Kidney (tissue), 22 donors: ENCODE results near the gene ZNF22. TPM values are rescaled to one million over a fixed set of nuclear protein-coding genes. Genes with fewer than 3 reads are reported as not detected.

Source experiments
- DNase-seq, 5 donors: peaks; one replicate each; pipeline ENCODE4 v3.0.0-alpha.2; 2013 to 2020
- FAIRE-seq: peaks from 2 replicates; lab custom pipeline; 2012; peaks lifted over from hg19 to GRCh38; lab: Jason Lieb, UNC
- H3K27ac ChIP-seq, 2 donors: one replicate each; pipeline ENCODE4 v1.7.0; 2013; ENCODE audit warnings: low read depth in 2 of 2, low read length in 2 of 2, inconsistent platforms in 1 of 2
- H3K27me3 ChIP-seq: one replicate; pipeline ENCODE4 v1.7.1; 2013; ENCODE audit warnings: low read length, inconsistent platforms; ENCODE audit not compliant: control insufficient read depth, insufficient read depth
- H3K36me3 ChIP-seq, 3 donors: one replicate each; pipeline versions ENCODE4 v1.7.0 to v1.7.1; 2013; ENCODE audit warnings: low read length in 3 of 3, control low read depth in 1 of 3, inconsistent platforms in 1 of 3; ENCODE audit not compliant: insufficient read depth in 3 of 3, control insufficient read depth in 2 of 3
- H3K4me1 ChIP-seq, 3 donors: one replicate each; pipeline versions ENCODE4 v1.7.0 to v1.7.1; 2013; ENCODE audit warnings: low read length in 3 of 3, inconsistent platforms in 1 of 3, low read depth in 1 of 3; ENCODE audit not compliant: control insufficient read depth in 2 of 3, insufficient read depth in 2 of 3
- H3K4me3 ChIP-seq, 3 donors: one replicate each; pipeline versions ENCODE4 v1.7.0 to v1.8.1; 2013; ENCODE audit warnings: low read length in 3 of 3, control low read depth in 1 of 3, inconsistent platforms in 1 of 3
- H3K9ac ChIP-seq, 3 donors: one replicate each; pipeline versions ENCODE4 v1.7.0 to v1.7.1; 2013; ENCODE audit warnings: low read length in 3 of 3, control low read depth in 1 of 3, inconsistent platforms in 1 of 3
- H3K9me3 ChIP-seq, 3 donors: one replicate each; pipeline versions ENCODE4 v1.7.0 to v1.7.1; 2013; ENCODE audit warnings: low read length in 3 of 3, control low read depth in 1 of 3, inconsistent platforms in 1 of 3; ENCODE audit not compliant: control insufficient read depth in 2 of 3, insufficient read depth in 1 of 3
- intact Hi-C: fragments of 100-400 bp; cut with DNase I; formaldehyde crosslinking; loops from one replicate; pipeline ENCODE4 v1.11.1; 2022
- long read RNA-seq, 10 donors: library from polyadenylated mRNA in 1 of 10; unstranded in 1 of 10; transcript quantifications; one replicate each; pipeline ENCODE4 v2.0.0 and lab custom pipeline, GENCODE V29; 2021 to 2026
- polyA plus RNA-seq: library from polyadenylated mRNA; stranded (reverse); fragments of 350-450 nt; fragmentation: Illumina TruSeq; extraction: RNeasy Lipid Tissue Mini Kit (QIAGEN cat#74804); gene quantifications from one replicate; pipeline ENCODE4 v1.2.3, GENCODE V29; 2014; ENCODE audit warnings: low read depth, low replicate concordance; ENCODE audit not compliant: insufficient read depth
- total RNA-seq: library from RNA; stranded (reverse); fragmentation: NEBNext Ultra II Directional; extraction: Animal tissue kit (Norgen Biotek cat#: 25700); gene quantifications from one replicate; pipeline ENCODE4 v1.2.1, GENCODE V29; 2021
- TF ChIP-seq, protein P1 (sequence below): IDR thresholded peaks from 3 replicates; pipeline ENCODE4 v1.5.1; 2012; ENCODE audit warnings: mild to moderate bottlenecking, moderate library complexity, borderline replicate concordance; ENCODE audit not compliant: insufficient read depth; ENCODE audit errors: extremely low read depth
- donor health status: control.
- donor health status: control.
- donor health status: control.
- donor health status: control.
- donor health status: control.
- donor health status: DM: yes; HTN: yes; CAD: no.
- donor health status: Normal renal cell carcinoma (clear cell type).

Gene ZNF22
- total RNA-seq (24.5 TPM), polyA plus RNA-seq (18.7 TPM)
- long read RNA-seq, donor 1, transcript ZNF22-201 (2 exons, 2,551 nt), result major isoform, 44 of 87 reads
- long read RNA-seq, donor 1, partial matches to known transcripts, result 43 of 87 reads
- long read RNA-seq, donor 1, other reads (novel, unspliced or antisense), result 0 of 87 reads
- long read RNA-seq, donor 2, transcript ZNF22-201 (2 exons, 2,551 nt), result major isoform, 44 of 44 reads
- long read RNA-seq, donor 2, partial matches to known transcripts, result 0 of 44 reads
- long read RNA-seq, donor 2, other reads (novel, unspliced or antisense), result 0 of 44 reads
- long read RNA-seq, donor 3, transcript ZNF22-201 (2 exons, 2,551 nt), result major isoform, 36 of 94 reads
- long read RNA-seq, donor 3, partial matches to known transcripts, result 58 of 94 reads
- long read RNA-seq, donor 3, other reads (novel, unspliced or antisense), result 0 of 94 reads
- long read RNA-seq, donor 4, transcript ZNF22-201 (2 exons, 2,551 nt), result major isoform, 31 of 31 reads
- long read RNA-seq, donor 4, partial matches to known transcripts, result 0 of 31 reads
- long read RNA-seq, donor 4, other reads (novel, unspliced or antisense), result 0 of 31 reads
- long read RNA-seq, donor 5, partial matches to known transcripts, result 0 of 3 reads
- long read RNA-seq, donor 5, other reads (novel, unspliced or antisense), result 0 of 3 reads
- long read RNA-seq, donor 6, transcript ZNF22-201 (2 exons, 2,551 nt), result major isoform, 78 of 130 reads
- long read RNA-seq, donor 6, partial matches to known transcripts, result 52 of 130 reads
- long read RNA-seq, donor 6, other reads (novel, unspliced or antisense), result 0 of 130 reads
- long read RNA-seq, donor 7, transcript ZNF22-201 (2 exons, 2,551 nt), result major isoform, 30 of 30 reads
- long read RNA-seq, donor 7, partial matches to known transcripts, result 0 of 30 reads
- long read RNA-seq, donor 7, other reads (novel, unspliced or antisense), result 0 of 30 reads
- long read RNA-seq, donor 8, transcript ZNF22-201 (2 exons, 2,551 nt), result major isoform, 51 of 95 reads
- long read RNA-seq, donor 8, partial matches to known transcripts, result 44 of 95 reads
- long read RNA-seq, donor 8, other reads (novel, unspliced or antisense), result 0 of 95 reads
- long read RNA-seq, donor 9, transcript ZNF22-201 (2 exons, 2,551 nt), result major isoform, 37 of 37 reads
- long read RNA-seq, donor 9, partial matches to known transcripts, result 0 of 37 reads
- long read RNA-seq, donor 9, other reads (novel, unspliced or antisense), result 0 of 37 reads
- long read RNA-seq, donor 10, transcript ZNF22-201 (2 exons, 2,551 nt), result major isoform, 39 of 57 reads
- long read RNA-seq, donor 10, partial matches to known transcripts, result 18 of 57 reads
- long read RNA-seq, donor 10, other reads (novel, unspliced or antisense), result 0 of 57 reads

GRCh38 chr10:45000752-45001380 is at the start of gene ZNF22:
ZNF22 (plus strand) TSS chr10:45000923; CDS start chr10:45003369, 2,446 bp downstream.
- H3K4me1 ChIP-seq, result peaks cover 2 to 29% (median 22%) of the 10 kb centered on the region in 3 donors
- peak within 1 kb of the TSS; percentile 56 to 86 (median 84) for H3K9ac ChIP-seq
- H3K4me3 ChIP-seq, result peak within 1 kb of the TSS; percentile 70 to 94 (median 86)
- H3K27ac ChIP-seq, result peak within 1 kb of the TSS; percentile 94 to 97
- TF ChIP-seq, protein P1, sequence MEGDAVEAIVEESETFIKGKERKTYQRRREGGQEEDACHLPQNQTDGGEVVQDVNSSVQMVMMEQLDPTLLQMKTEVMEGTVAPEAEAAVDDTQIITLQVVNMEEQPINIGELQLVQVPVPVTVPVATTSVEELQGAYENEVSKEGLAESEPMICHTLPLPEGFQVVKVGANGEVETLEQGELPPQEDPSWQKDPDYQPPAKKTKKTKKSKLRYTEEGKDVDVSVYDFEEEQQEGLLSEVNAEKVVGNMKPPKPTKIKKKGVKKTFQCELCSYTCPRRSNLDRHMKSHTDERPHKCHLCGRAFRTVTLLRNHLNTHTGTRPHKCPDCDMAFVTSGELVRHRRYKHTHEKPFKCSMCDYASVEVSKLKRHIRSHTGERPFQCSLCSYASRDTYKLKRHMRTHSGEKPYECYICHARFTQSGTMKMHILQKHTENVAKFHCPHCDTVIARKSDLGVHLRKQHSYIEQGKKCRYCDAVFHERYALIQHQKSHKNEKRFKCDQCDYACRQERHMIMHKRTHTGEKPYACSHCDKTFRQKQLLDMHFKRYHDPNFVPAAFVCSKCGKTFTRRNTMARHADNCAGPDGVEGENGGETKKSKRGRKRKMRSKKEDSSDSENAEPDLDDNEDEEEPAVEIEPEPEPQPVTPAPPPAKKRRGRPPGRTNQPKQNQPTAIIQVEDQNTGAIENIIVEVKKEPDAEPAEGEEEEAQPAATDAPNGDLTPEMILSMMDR, result no peak
- DNase-seq (peak; percentile 88 to 95 (median 92)), FAIRE-seq (no peak)
- no peaks in the 10 kb centered on the region for H3K27me3 ChIP-seq
- no peaks in the 10 kb centered on the region for H3K9me3 ChIP-seq
- intact Hi-C loops, result no loop called here
- H3K36me3 ChIP-seq, result peaks cover 0 to 21% (median 3%) of the 10 kb centered on the region in 3 donors

- Histone ChIP-seq H3K27me3 (no peaks in the 10 kb centered on the region), H3K4me3 (no peak overlapping the region), H3K9ac (no peak overlapping the region), H3K4me1 (peaks cover 0 to 21% (median 11%) of the 10 kb centered on the region in 3 donors), H3K9me3 (no peaks in the 10 kb centered on the region), H3K27ac (no peak overlapping the region), H3K36me3 (no peaks in the 10 kb centered on the region)
- intact Hi-C loops, result no loop called here
- DNase-seq (peak in 1 of 5 donors; percentile 11), FAIRE-seq (no peak)
- TF ChIP-seq, protein P1, result no peak
Measured at GRCh38 chr10:44951576-44952226, 49.0 kb upstream of the ZNF22 start.
